Thyroid gland (tissue), 4 donors: Measurements from ENCODE around the gene EMP2. TPM values are rescaled to one million over a fixed set of nuclear protein-coding genes. Genes with fewer than 3 reads are reported as not detected.

Experiments
- DNase-seq, 2 donors: peaks; one replicate each; pipeline ENCODE4 v3.0.0-alpha.2; 2019
- H3K27ac ChIP-seq, 3 donors: fragments of 200-600 bp; sonication (generic); 1 replicate in 2 of 3; 2 replicates in 1 of 3; pipeline ENCODE4 v1.5.1; 2016 to 2019; ENCODE audit warnings: mild to moderate bottlenecking in 1 of 3, moderate library complexity in 1 of 3
- H3K27me3 ChIP-seq: fragments of 200-600 bp; sonication (generic); one replicate; pipeline ENCODE4 v1.5.1; 2019
- H3K36me3 ChIP-seq, 2 donors: fragments of 200-600 bp; sonication (generic); one replicate each; pipeline ENCODE4 v1.5.1; 2016 to 2019
- H3K4me1 ChIP-seq, 2 donors: fragments of 200-600 bp; sonication (generic); one replicate each; pipeline ENCODE4 v1.5.1; 2017 to 2019
- H3K4me3 ChIP-seq, 3 donors: fragments of 200-600 bp; sonication (generic); replicated peaks in 1 of 3; 1 replicate in 2 of 3; 2 replicates in 1 of 3; pipeline ENCODE4 v1.5.1; 2016; ENCODE audit warnings: mild to moderate bottlenecking in 1 of 3
- H3K9me3 ChIP-seq: fragments of 200-600 bp; sonication (generic); one replicate; pipeline ENCODE4 v1.5.1; 2017
- POLR2A ChIP-seq, 2 donors: fragments of 450-650 bp; IDR thresholded peaks; one replicate each; pipeline ENCODE4 v1.6.1; 2017; ENCODE audit warnings: antibody characterized with exemption in 2 of 2, mild to moderate bottlenecking in 2 of 2, moderate library complexity in 1 of 2
- WGBS, 2 donors: methylation state at CpG; one replicate each; pipeline ENCODE4 v1.1.5; 2017; 5-methylcytosine and 5-hydroxymethylcytosine counted together
- intact Hi-C: fragments of 100-400 bp; cut with DNase I; formaldehyde crosslinking; loops from one replicate; pipeline ENCODE4 v1.15.1; 2023
- total RNA-seq, 4 donors: library from RNA; depleted of rRNA; stranded (reverse); fragments of >200 nt; gene quantifications; one replicate each; pipeline ENCODE4 v1.2.3, GENCODE V29; 2016
- TF ChIP-seq, protein P1 (sequence below), 6 experiments: fragments of 200-600 bp in 3 of 6; fragments of 450-650 bp in 3 of 6; sonication (generic) in 3 of 6; IDR thresholded peaks; one replicate each; pipeline ENCODE4 v1.5.1; 2016 to 2019; ENCODE audit warnings: antibody characterized with exemption in 6 of 6, mild to moderate bottlenecking in 2 of 6, inconsistent platforms in 1 of 6, moderate library complexity in 1 of 6

The EMP2 gene
- total RNA-seq, 4 donors from 2014 or later: 17.9 to 37.5 (median 23.1) TPM

DNA sequence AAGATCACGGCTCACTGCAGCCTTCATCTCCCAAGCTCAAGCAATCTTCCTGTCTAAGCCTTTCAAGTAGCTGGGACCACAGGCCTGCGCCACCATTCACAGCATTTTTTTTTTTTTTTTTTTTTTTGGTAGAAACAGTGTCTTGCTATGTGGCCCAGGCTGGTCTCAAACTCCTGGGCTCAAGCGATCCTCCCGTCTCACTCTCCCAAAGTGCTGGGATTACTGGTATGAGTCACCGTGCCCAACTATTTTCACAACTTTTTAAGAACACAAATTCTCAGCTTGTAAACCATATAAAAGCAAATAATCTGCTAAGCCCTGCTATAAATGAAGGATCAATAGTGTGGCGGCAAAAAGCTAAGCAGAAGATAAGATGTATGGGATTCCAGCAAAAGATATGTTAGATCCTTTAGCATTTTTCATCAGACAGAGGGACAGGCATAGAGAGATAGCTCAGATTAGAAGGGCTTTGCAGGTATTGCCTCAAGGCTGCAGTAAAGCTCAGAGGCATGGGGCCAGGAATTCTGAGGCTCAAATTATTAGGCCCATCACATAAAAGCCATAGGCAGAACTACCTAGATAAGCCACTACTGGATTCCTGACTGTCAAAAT is 55.1 kb downstream of the EMP2 start:
- no peaks in the 10 kb centered on the region for H3K4me1 ChIP-seq
- no peak overlapping the region for H3K4me3 ChIP-seq
- H3K36me3 ChIP-seq: no peaks in the 10 kb centered on the region
- H3K27ac ChIP-seq: no peak overlapping the region
- 97 to 98% methylated on average over 6 of the region's 6 CpGs for WGBS, 2 donors
- intact Hi-C loops: no loop called here
- TF ChIP-seq, protein P1, sequence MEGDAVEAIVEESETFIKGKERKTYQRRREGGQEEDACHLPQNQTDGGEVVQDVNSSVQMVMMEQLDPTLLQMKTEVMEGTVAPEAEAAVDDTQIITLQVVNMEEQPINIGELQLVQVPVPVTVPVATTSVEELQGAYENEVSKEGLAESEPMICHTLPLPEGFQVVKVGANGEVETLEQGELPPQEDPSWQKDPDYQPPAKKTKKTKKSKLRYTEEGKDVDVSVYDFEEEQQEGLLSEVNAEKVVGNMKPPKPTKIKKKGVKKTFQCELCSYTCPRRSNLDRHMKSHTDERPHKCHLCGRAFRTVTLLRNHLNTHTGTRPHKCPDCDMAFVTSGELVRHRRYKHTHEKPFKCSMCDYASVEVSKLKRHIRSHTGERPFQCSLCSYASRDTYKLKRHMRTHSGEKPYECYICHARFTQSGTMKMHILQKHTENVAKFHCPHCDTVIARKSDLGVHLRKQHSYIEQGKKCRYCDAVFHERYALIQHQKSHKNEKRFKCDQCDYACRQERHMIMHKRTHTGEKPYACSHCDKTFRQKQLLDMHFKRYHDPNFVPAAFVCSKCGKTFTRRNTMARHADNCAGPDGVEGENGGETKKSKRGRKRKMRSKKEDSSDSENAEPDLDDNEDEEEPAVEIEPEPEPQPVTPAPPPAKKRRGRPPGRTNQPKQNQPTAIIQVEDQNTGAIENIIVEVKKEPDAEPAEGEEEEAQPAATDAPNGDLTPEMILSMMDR (IDR thresholded peaks at IDR 0.05): no peak
- TF ChIP-seq POLR2A (IDR thresholded peaks at IDR 0.05): no peak
- H3K27me3 ChIP-seq: no peaks in the 10 kb centered on the region
- no peaks in the 10 kb centered on the region for H3K9me3 ChIP-seq
- DNase-seq: no peak

DNA sequence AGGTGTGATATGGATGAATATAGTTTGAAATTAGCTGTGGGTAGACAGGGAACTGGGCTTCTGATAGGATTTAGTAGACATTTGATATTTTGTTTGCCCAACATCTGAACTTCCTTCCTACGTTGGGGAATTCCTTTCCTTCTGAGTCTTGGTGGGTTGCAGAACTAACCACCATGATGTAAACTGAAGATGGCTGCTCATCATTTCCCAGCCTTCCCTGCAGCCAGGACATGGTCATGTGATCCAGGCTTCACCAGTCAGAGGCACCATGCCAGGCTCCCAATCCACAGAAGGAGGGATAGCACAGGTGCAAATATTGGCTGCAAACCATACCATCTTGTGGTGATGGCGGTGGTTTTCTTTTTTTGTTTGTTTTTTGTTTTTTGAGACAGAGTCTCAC is 57.4 kb downstream of the EMP2 start:
- Histone ChIP-seq H3K27me3 (no peaks in the 10 kb centered on the region), H3K27ac (no peak overlapping the region), H3K9me3 (no peaks in the 10 kb centered on the region), H3K4me1 (no peaks in the 10 kb centered on the region), H3K36me3 (no peaks in the 10 kb centered on the region), H3K4me3 (no peak overlapping the region)
- no peak for DNase-seq
- no peak for TF ChIP-seq POLR2A (IDR thresholded peaks at IDR 0.05)
- TF ChIP-seq, protein P1 (IDR thresholded peaks at IDR 0.05): no peak
- intact Hi-C loops: no loop called here
- 80 to 86% methylated on average over 2 of the region's 2 CpGs for WGBS, 2 donors

DNA sequence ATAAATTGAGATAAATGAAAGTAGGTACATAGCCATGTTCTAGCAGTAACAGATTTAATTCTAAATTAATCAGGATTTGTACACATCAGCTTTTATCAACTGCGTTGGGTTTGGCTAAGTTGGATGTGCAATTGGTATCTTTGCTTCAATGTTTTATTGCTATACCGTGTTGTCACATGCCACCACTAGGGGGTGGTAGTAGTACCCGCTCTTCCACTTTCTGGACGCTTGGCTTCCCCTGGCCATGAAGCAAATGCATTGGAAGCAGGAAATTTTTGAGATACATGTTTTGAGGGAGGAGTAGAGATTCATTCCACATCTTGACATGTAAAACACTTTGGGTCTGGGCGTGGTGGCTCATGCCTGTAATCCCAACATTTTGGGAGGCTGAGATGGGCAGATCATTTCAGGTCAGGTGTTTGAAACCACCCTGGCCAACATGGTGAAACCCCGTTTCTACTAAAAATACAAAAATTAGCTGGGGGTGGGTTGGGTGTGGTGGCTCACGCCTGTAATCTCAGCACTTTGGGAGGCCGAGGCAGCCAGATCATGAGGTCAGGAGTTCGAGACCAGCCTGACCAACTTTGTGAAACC is 58.6 kb downstream of the EMP2 start:
- Histone ChIP-seq H3K27ac (no peak overlapping the region), H3K4me3 (no peak overlapping the region), H3K27me3 (no peaks in the 10 kb centered on the region), H3K36me3 (no peaks in the 10 kb centered on the region), H3K9me3 (no peaks in the 10 kb centered on the region), H3K4me1 (no peaks in the 10 kb centered on the region)
- WGBS, 2 donors: 31 to 41% methylated on average over 9 of the region's 9 CpGs
- TF ChIP-seq, protein P1 (IDR thresholded peaks at IDR 0.05): peak; percentile 55 to 84 (median 70)
- no peak for TF ChIP-seq POLR2A (IDR thresholded peaks at IDR 0.05)
- peak; percentile 55 to 69 for DNase-seq
- intact Hi-C loops: no loop called here

DNA sequence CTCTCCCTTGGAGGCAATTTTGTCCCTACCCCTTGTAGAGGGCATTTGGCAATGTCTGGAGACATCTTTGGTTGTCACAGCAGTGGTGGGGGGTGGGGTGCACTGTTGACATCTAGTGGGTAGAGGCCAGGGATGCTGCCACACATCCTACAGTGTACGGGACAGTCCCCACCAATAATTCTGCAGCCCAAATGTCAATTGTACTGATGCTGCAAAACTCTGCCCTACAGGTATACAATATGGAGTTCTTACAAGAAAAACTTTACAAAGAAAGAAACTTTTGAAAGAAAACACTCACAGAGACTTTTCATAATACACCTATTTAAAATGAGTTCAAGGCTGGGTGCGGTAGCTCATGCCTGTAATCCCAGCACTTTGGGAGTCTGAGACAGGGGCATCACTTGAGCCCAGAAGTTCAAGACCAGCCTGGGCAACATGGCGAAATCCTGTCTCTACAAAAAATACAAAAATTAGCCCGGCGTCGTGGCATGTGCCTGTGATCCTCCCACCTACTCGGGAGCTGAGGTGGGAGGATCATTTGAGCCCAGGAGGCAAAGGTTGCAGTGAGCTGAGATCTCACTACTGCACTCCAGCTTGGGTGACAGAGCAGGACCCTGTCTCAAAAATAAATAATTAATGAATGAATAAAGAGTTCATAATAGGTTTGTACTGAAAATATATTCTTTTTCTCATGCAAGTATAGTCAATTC is 59.4 kb downstream of the EMP2 start:
- WGBS, 2 donors: 76 to 79% methylated on average over 7 of the region's 7 CpGs
- no peaks in the 10 kb centered on the region for H3K4me1 ChIP-seq

More for the DNA sequence above, 59.4 kb downstream of the EMP2 start:
- intact Hi-C loops: no loop called here
- no peaks in the 10 kb centered on the region for H3K27me3 ChIP-seq
- H3K36me3 ChIP-seq: no peaks in the 10 kb centered on the region
- TF ChIP-seq POLR2A (IDR thresholded peaks at IDR 0.05): no peak
- TF ChIP-seq, protein P1 (IDR thresholded peaks at IDR 0.05): no peak
- H3K27ac ChIP-seq: no peak overlapping the region
- no peak overlapping the region for H3K4me3 ChIP-seq
- no peaks in the 10 kb centered on the region for H3K9me3 ChIP-seq
- DNase-seq: no peak
